Panc1 (cell line): ENCODE results near the gene P2RX1. TPM values are rescaled to one million over a fixed set of nuclear protein-coding genes. Genes with fewer than 3 reads are reported as not detected.

Source experiments
- ATAC-seq: fragments of 200-7000 bp; cut with Tn5 transposase; 2 replicates; pipeline ENCODE4 v1.9.1; 2020; ENCODE audit warnings: mild to moderate bottlenecking, moderate library complexity
- BruUV-seq: library from RNA; stranded (reverse); fragments of 400-500 nt; replicated peaks from 2 replicates; lab custom pipeline; 2021; lab: Mats Ljungman, UMichigan
- CTCF ChIA-PET: fragments of 300-600 bp; sonication (Branson Sonifier 250); formaldehyde crosslinking; loops from one replicate; lab custom pipeline; 2022; ENCODE audit warnings: antibody characterized with exemption; lab: Charles Lee
- POLR2A ChIA-PET: fragments of 300-600 bp; sonication (Branson Sonifier 250); formaldehyde crosslinking; loops from one replicate; lab custom pipeline; 2022; ENCODE audit warnings: antibody characterized with exemption; lab: Charles Lee
- DNase-seq: peaks from one replicate; pipeline ENCODE4 v3.0.0-alpha.2; 2010; ENCODE audit warnings: low read depth, low spot score
- H3K27ac ChIP-seq: 2 replicates; pipeline ENCODE4 v1.5.1; 2011; ENCODE audit warnings: mild to moderate bottlenecking, low read length, inconsistent platforms
- H3K27me3 ChIP-seq: fragments of 200-500 bp; sonication (Bioruptor generic); 2 replicates; pipeline ENCODE4 v1.6.0; 2014; ENCODE audit warnings: low read length, inconsistent platforms; ENCODE audit not compliant: control insufficient read depth, insufficient read depth
- H3K36me3 ChIP-seq: fragments of 200-500 bp; sonication (Bioruptor generic); 2 replicates; pipeline ENCODE4 v1.5.1; 2014; ENCODE audit warnings: inconsistent platforms, mild to moderate bottlenecking, low read length, moderate library complexity; ENCODE audit not compliant: control insufficient read depth, insufficient read depth
- H3K4me1 ChIP-seq: 2 replicates; pipeline ENCODE4 v1.5.1; 2011; ENCODE audit warnings: inconsistent platforms, mild to moderate bottlenecking, low read length, moderate library complexity; ENCODE audit not compliant: control insufficient read depth, insufficient read depth
- H3K4me3 ChIP-seq, 2 experiments: 2 replicates each; pipeline ENCODE4 v1.5.1; 2011 to 2012; ENCODE audit warnings: low read depth in 2 of 2, low read length in 2 of 2, mild to moderate bottlenecking in 2 of 2, inconsistent platforms in 1 of 2, moderate library complexity in 1 of 2
- H3K9me3 ChIP-seq: fragments of 200-500 bp; sonication (Bioruptor generic); 2 replicates; pipeline ENCODE4 v1.5.1; 2014; ENCODE audit warnings: low read depth, mild to moderate bottlenecking, inconsistent platforms, low read length, moderate library complexity; ENCODE audit not compliant: control insufficient read depth, insufficient read depth
- POLR2AphosphoS5 ChIP-seq: IDR thresholded peaks from 2 replicates; pipeline ENCODE4 v1.6.1; 2012; ENCODE audit warnings: mild to moderate bottlenecking, low read depth, low read length, moderate library complexity
- REST ChIP-seq, 2 experiments: IDR thresholded peaks; 2 replicates each; pipeline ENCODE4 v1.6.1; 2011 to 2012; ENCODE audit warnings: low read depth in 2 of 2, control low read depth in 1 of 2, low read length in 1 of 2, mild to moderate bottlenecking in 1 of 2, moderate library complexity in 1 of 2; ENCODE audit not compliant: insufficient read depth in 1 of 2
- SIN3A ChIP-seq: IDR thresholded peaks from 2 replicates; pipeline ENCODE4 v1.6.1; 2012; ENCODE audit warnings: low read depth, mild to moderate bottlenecking, low read length, moderate library complexity, borderline replicate concordance; ENCODE audit not compliant: insufficient read depth
- TCF7L2 ChIP-seq: IDR thresholded peaks from 2 replicates; pipeline ENCODE4 v1.6.1; 2011; ENCODE audit warnings: mild to moderate bottlenecking, low read depth, low read length, inconsistent platforms
- in situ Hi-C: cut with HindIII; loops from 2 replicates; pipeline ENCODE4 v1.10.0; 2016; ENCODE audit warnings: low sequenced_read_pairs, low pct_unique_long_range_greater_than_20kb
- intact Hi-C: fragments of 100-400 bp; cut with micrococcal nuclease; formaldehyde crosslinking; loops from one replicate; pipeline ENCODE4 v1.10.0; 2022; ENCODE audit not compliant: unreplicated experiment
- total RNA-seq: library from RNA; stranded (reverse); gene quantifications from one replicate; pipeline ENCODE4 v1.2.1, GENCODE V29; 2021; ENCODE audit not compliant: unreplicated experiment
- TF ChIP-seq, protein P1 (sequence below): fragments of 450-650 bp; IDR thresholded peaks from 2 replicates; pipeline ENCODE4 v1.5.1; 2017; ENCODE audit warnings: mild to moderate bottlenecking

P2RX1 gene
- total RNA-seq, 1 experiment from 2014 or later, result not detected

DNA sequence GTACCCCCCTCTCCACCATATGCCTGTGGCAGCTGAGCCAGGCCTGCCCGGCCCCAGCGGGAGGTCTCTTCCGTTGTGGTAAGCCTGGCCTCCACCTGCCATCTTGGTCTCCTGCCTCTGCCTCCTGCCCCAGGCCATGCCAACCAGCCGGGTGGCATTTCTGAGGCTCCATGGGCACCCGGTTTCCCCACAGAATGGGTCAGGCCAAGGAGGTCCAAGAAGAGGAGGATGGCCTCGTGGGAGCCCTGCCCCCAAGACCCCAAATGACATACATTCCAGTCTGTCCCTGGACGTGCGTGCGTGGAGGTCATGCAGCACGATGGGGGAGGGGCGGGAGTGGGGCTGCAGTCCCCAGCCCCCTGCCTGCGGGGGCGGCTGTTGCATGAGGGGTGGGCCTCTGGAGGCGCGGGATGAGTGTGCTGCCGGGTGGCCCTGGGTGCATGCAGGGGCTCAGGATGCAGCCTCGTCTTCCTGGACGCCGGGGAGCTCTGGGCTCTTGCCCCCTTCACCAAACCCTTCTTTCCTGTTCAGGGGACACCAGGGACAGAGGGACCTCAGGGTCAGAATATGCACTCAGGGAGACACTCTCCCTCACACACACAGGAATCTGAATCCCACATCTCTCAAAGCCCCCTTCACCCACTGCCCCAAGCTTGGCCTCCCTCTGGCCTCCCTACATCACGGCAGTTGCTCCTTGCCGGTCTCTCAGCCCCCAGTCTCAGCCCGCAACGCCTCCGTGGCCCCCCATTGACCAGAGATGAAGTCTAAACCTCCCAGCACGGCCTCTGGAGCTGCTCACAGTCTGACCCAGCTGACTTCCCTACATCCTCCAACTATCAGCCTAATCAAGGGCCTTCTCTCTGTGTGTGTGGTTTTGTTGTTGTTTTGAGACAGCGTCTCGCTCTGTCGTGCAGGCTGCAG is 54.2 kb downstream of the P2RX1 start:
- in situ Hi-C loops (no loop called here), intact Hi-C loops (no loop called here)
- BruUV-seq, result no TSS peak
- no peak overlapping the region for H3K27ac ChIP-seq
- no peak for TF ChIP-seq TCF7L2
- TF ChIP-seq POLR2AphosphoS5, result no peak
- TF ChIP-seq REST (IDR thresholded peaks at IDR 0.05; ENCODE audit: insufficient read depth in 1 of 2, low read depth in 2 of 2, low read length in 1 of 2), result no peak
- no peak for TF ChIP-seq SIN3A
- TF ChIP-seq, protein P1, sequence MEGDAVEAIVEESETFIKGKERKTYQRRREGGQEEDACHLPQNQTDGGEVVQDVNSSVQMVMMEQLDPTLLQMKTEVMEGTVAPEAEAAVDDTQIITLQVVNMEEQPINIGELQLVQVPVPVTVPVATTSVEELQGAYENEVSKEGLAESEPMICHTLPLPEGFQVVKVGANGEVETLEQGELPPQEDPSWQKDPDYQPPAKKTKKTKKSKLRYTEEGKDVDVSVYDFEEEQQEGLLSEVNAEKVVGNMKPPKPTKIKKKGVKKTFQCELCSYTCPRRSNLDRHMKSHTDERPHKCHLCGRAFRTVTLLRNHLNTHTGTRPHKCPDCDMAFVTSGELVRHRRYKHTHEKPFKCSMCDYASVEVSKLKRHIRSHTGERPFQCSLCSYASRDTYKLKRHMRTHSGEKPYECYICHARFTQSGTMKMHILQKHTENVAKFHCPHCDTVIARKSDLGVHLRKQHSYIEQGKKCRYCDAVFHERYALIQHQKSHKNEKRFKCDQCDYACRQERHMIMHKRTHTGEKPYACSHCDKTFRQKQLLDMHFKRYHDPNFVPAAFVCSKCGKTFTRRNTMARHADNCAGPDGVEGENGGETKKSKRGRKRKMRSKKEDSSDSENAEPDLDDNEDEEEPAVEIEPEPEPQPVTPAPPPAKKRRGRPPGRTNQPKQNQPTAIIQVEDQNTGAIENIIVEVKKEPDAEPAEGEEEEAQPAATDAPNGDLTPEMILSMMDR, result no peak
- H3K36me3 ChIP-seq, result no peaks in the 10 kb centered on the region
- CTCF ChIA-PET, result no interaction called here
- no peak for ATAC-seq
- DNase-seq, result no peak
- no peaks in the 10 kb centered on the region for H3K27me3 ChIP-seq
- no peaks in the 10 kb centered on the region for H3K9me3 ChIP-seq
- H3K4me1 ChIP-seq, result no peaks in the 10 kb centered on the region
- POLR2A ChIA-PET, result no interaction called here
- H3K4me3 ChIP-seq, result no peak overlapping the region

GRCh38 chr17:3860939-3861700 is 55.1 kb downstream of the P2RX1 start:
- in situ Hi-C loops, result no loop called here
- no peak for DNase-seq
- ATAC-seq, result no peak
- Histone ChIP-seq H3K27ac (no peak overlapping the region), H3K4me3 (no peak overlapping the region), H3K36me3 (no peaks in the 10 kb centered on the region), H3K9me3 (no peaks in the 10 kb centered on the region), H3K27me3 (no peaks in the 10 kb centered on the region), H3K4me1 (no peaks in the 10 kb centered on the region)
- no TSS peak for BruUV-seq
- intact Hi-C loops, result no loop called here
- TF ChIP-seq POLR2AphosphoS5 (no peak), REST (IDR thresholded peaks at IDR 0.05; ENCODE audit: insufficient read depth in 1 of 2, low read depth in 2 of 2, low read length in 1 of 2) (no peak), TCF7L2 (no peak), SIN3A (no peak)
- TF ChIP-seq, protein P1, result no peak
- ChIA-PET CTCF (no interaction called here), POLR2A (no interaction called here)
